A673 (cell line): Measurements from ENCODE around the gene MOK.

ENCODE experiments used
- CTCF ChIP-seq: fragments of 300-800, 200-600 bp; sonication (generic); conservative IDR thresholded peaks from 2 replicates; pipeline ENCODE4 v1.5.1; 2017; ENCODE audit warnings: low read depth, mild to moderate bottlenecking, antibody characterized with exemption, low read length, moderate library complexity, mixed read lengths
- EZH2 ChIP-seq: fragments of 200-600 bp; sonication (generic); IDR thresholded peaks from 2 replicates; pipeline ENCODE4 v1.6.1; 2017; ENCODE audit warnings: borderline replicate concordance, low read depth, mild to moderate bottlenecking, mixed read lengths, antibody characterized with exemption, low read length; ENCODE audit not compliant: poor library complexity, severe bottlenecking

DNA sequence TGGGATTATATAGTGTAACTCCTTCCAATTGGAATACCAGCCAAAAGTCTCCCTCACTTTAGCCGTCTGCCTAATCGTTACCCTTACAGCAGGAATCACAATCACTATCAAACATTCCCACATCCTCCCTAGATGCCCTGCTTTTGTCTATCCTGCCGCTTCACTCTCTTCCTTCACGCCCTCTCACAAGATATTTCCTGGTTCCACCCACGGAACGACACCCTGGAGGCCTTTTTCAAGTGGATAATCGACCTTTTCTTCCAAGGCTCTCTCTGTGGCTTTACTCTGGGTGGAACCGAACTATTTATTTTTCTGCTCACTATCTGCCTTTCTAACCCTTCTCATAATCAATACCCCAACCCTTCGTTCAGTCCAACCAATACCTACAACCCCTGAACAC, 58.9 kb downstream of the MOK start:
- no peak for TF ChIP-seq CTCF
- no peak for TF ChIP-seq EZH2
